ENCODE data around the gene KRTCAP2. TPM values are rescaled to one million over a fixed set of nuclear protein-coding genes. Genes with fewer than 3 reads are reported as not detected.

The KRTCAP2 gene
- total and polyA plus RNA-seq, 4 donors = 136 to 255 (median 161) TPM

GRCh38 chr1:155127967-155128754 is 44.9 kb downstream of the KRTCAP2 start:
- intact Hi-C loops (cut with DNase I) = loop anchor here (5.0 kb wide), 1 partner anchor 36 kb away; no protein-coding TSS in a partner anchor
- Histone ChIP-seq H3K36me3 (ENCODE audit: control insufficient read depth in 1 of 2, insufficient read depth in 2 of 2, low read length in 1 of 2) (no peaks in the 10 kb centered on the region), H3K4me1 (ENCODE audit: control insufficient read depth in 1 of 2, insufficient read depth in 2 of 2, low read length in 2 of 2) (no peaks in the 10 kb centered on the region), H3K4me3 (ENCODE audit: low read length in 2 of 2) (peak overlapping the region; percentile 1 to 18), H3K27ac (ENCODE audit: low read depth in 1 of 2, low read length in 2 of 2) (no peak overlapping the region), H3K27me3 (ENCODE audit: control insufficient read depth in 1 of 2, insufficient read depth in 2 of 2, low read length in 1 of 2) (no peaks in the 10 kb centered on the region), H3K9me3 (ENCODE audit: control insufficient read depth, low read length) (no peaks in the 10 kb centered on the region)
- ATAC-seq (ENCODE audit: low FRiP score) = no peak
- WGBS, 2 donors = 5 to 7% methylated on average over 17 of the region's 17 CpGs
- no peak for DNase-seq

GRCh38 chr1:155127105-155127966 is 45.8 kb downstream of the KRTCAP2 start, which contains the start of gene EFNA1:
TSS of gene EFNA1 (plus strand) at chr1:155127876. CDS start at chr1:155127978, 102 bp downstream.
- Histone ChIP-seq H3K36me3 (ENCODE audit: control insufficient read depth in 1 of 2, insufficient read depth in 2 of 2, low read length in 1 of 2) (no peaks in the 10 kb centered on the region), H3K4me1 (ENCODE audit: control insufficient read depth in 1 of 2, insufficient read depth in 2 of 2, low read length in 2 of 2) (no peaks in the 10 kb centered on the region), H3K4me3 (ENCODE audit: low read length in 2 of 2) (peak within 1 kb of the TSS; percentile 1 to 18), H3K27ac (ENCODE audit: low read depth in 1 of 2, low read length in 2 of 2) (no peak within 1 kb of the TSS), H3K27me3 (ENCODE audit: control insufficient read depth in 1 of 2, insufficient read depth in 2 of 2, low read length in 1 of 2) (no peaks in the 10 kb centered on the region), H3K9me3 (ENCODE audit: control insufficient read depth, low read length) (no peaks in the 10 kb centered on the region)
- intact Hi-C loops (cut with DNase I) = loop anchor here (5.0 kb wide), 1 partner anchor 35 kb away; no protein-coding TSS in a partner anchor
- ATAC-seq (ENCODE audit: low FRiP score) (peak; percentile 72), DNase-seq (peak; percentile 71 to 88)
- 0% methylated on average over 50 to 76 of the region's 76 CpGs for WGBS, 2 donors

GRCh38 chr1:155126556-155127104 is 46.5 kb downstream of the KRTCAP2 start:
- intact Hi-C loops (cut with DNase I) = loop anchor here (5.0 kb wide), 1 partner anchor 34 kb away; no protein-coding TSS in a partner anchor
- H3K27me3 ChIP-seq (ENCODE audit: control insufficient read depth in 1 of 2, insufficient read depth in 2 of 2, low read length in 1 of 2) = no peaks in the 10 kb centered on the region
- ATAC-seq (ENCODE audit: low FRiP score) (peak; percentile 9), DNase-seq (no peak)
- H3K36me3 ChIP-seq (ENCODE audit: control insufficient read depth in 1 of 2, insufficient read depth in 2 of 2, low read length in 1 of 2) = no peaks in the 10 kb centered on the region
- H3K27ac ChIP-seq (ENCODE audit: low read depth in 1 of 2, low read length in 2 of 2) = no peak overlapping the region
- WGBS, 2 donors = 0 to 1% methylated on average over 29 to 32 of the region's 32 CpGs
- H3K9me3 ChIP-seq (ENCODE audit: control insufficient read depth, low read length) = no peaks in the 10 kb centered on the region
- H3K4me1 ChIP-seq (ENCODE audit: control insufficient read depth in 1 of 2, insufficient read depth in 2 of 2, low read length in 2 of 2) = no peaks in the 10 kb centered on the region
- no peak overlapping the region for H3K4me3 ChIP-seq (ENCODE audit: low read length in 2 of 2)

GRCh38 chr1:155125946-155126555 is 47.1 kb downstream of the KRTCAP2 start:
- Histone ChIP-seq H3K9me3 (ENCODE audit: control insufficient read depth, low read length) (no peaks in the 10 kb centered on the region), H3K27me3 (ENCODE audit: control insufficient read depth in 1 of 2, insufficient read depth in 2 of 2, low read length in 1 of 2) (no peaks in the 10 kb centered on the region), H3K36me3 (ENCODE audit: control insufficient read depth in 1 of 2, insufficient read depth in 2 of 2, low read length in 1 of 2) (no peaks in the 10 kb centered on the region), H3K4me1 (ENCODE audit: control insufficient read depth in 1 of 2, insufficient read depth in 2 of 2, low read length in 2 of 2) (no peaks in the 10 kb centered on the region), H3K4me3 (ENCODE audit: low read length in 2 of 2) (no peak overlapping the region), H3K27ac (ENCODE audit: low read depth in 1 of 2, low read length in 2 of 2) (no peak overlapping the region)
- DNase-seq (peak; percentile 66 to 82), ATAC-seq (ENCODE audit: low FRiP score) (peak; percentile 70)
- 24 to 26% methylated on average over 53 of the region's 53 CpGs for WGBS, 2 donors
- intact Hi-C loops (cut with DNase I) = loop anchor here (5.0 kb wide), 1 partner anchor 34 kb away; no protein-coding TSS in a partner anchor

GRCh38 chr1:155125511-155125945 is 47.6 kb downstream of the KRTCAP2 start:
- WGBS, 2 donors = 79 to 85% methylated on average over 11 of the region's 11 CpGs
- intact Hi-C loops (cut with DNase I) = loop anchor here (5.0 kb wide), 1 partner anchor 33 kb away; no protein-coding TSS in a partner anchor

GRCh38 chr1:155124503-155125463 is 48.3 kb downstream of the KRTCAP2 start:
- H3K9me3 ChIP-seq (ENCODE audit: control insufficient read depth, low read length) = no peaks in the 10 kb centered on the region
- no peak overlapping the region for H3K4me3 ChIP-seq (ENCODE audit: low read length in 2 of 2)
- intact Hi-C loops (cut with DNase I) = loop anchor here (5.0 kb wide), 1 partner anchor 32 kb away; no protein-coding TSS in a partner anchor
- DNase-seq (no peak), ATAC-seq (ENCODE audit: low FRiP score) (no peak)
- H3K27ac ChIP-seq (ENCODE audit: low read depth in 1 of 2, low read length in 2 of 2) = no peak overlapping the region
- no peaks in the 10 kb centered on the region for H3K36me3 ChIP-seq (ENCODE audit: control insufficient read depth in 1 of 2, insufficient read depth in 2 of 2, low read length in 1 of 2)
- WGBS, 2 donors = 83 to 86% methylated on average over 16 of the region's 16 CpGs
- H3K4me1 ChIP-seq (ENCODE audit: control insufficient read depth in 1 of 2, insufficient read depth in 2 of 2, low read length in 2 of 2) = no peaks in the 10 kb centered on the region
- H3K27me3 ChIP-seq (ENCODE audit: control insufficient read depth in 1 of 2, insufficient read depth in 2 of 2, low read length in 1 of 2) = no peaks in the 10 kb centered on the region

More at GRCh38 chr1:155125511-155125945, 47.6 kb downstream of the KRTCAP2 start:
- Histone ChIP-seq H3K27me3 (ENCODE audit: control insufficient read depth in 1 of 2, insufficient read depth in 2 of 2, low read length in 1 of 2) (no peaks in the 10 kb centered on the region), H3K4me3 (ENCODE audit: low read length in 2 of 2) (no peak overlapping the region), H3K4me1 (ENCODE audit: control insufficient read depth in 1 of 2, insufficient read depth in 2 of 2, low read length in 2 of 2) (no peaks in the 10 kb centered on the region), H3K36me3 (ENCODE audit: control insufficient read depth in 1 of 2, insufficient read depth in 2 of 2, low read length in 1 of 2) (no peaks in the 10 kb centered on the region), H3K27ac (ENCODE audit: low read depth in 1 of 2, low read length in 2 of 2) (no peak overlapping the region), H3K9me3 (ENCODE audit: control insufficient read depth, low read length) (no peaks in the 10 kb centered on the region)
- ATAC-seq (ENCODE audit: low FRiP score) (no peak), DNase-seq (no peak)

GRCh38 chr1:155123801-155124200 is 49.3 kb downstream of the KRTCAP2 start:
- intact Hi-C loops (cut with DNase I) = no loop called here
- no peak for ATAC-seq (ENCODE audit: low FRiP score)
- Histone ChIP-seq H3K27ac (ENCODE audit: low read depth in 1 of 2, low read length in 2 of 2) (no peak overlapping the region), H3K27me3 (ENCODE audit: control insufficient read depth in 1 of 2, insufficient read depth in 2 of 2, low read length in 1 of 2) (no peaks in the 10 kb centered on the region), H3K4me3 (ENCODE audit: low read length in 2 of 2) (no peak overlapping the region), H3K4me1 (ENCODE audit: control insufficient read depth in 1 of 2, insufficient read depth in 2 of 2, low read length in 2 of 2) (no peaks in the 10 kb centered on the region), H3K36me3 (ENCODE audit: control insufficient read depth in 1 of 2, insufficient read depth in 2 of 2, low read length in 1 of 2) (no peaks in the 10 kb centered on the region), H3K9me3 (ENCODE audit: control insufficient read depth, low read length) (no peaks in the 10 kb centered on the region)
- 53 to 64% methylated on average over 4 of the region's 4 CpGs for WGBS, 2 donors
- no peak for DNase-seq

Data from aorta (tissue), 5 donors.